Measurements from ENCODE around the gene SDC4. TPM values are rescaled to one million over a fixed set of nuclear protein-coding genes. Genes with fewer than 3 reads are reported as not detected.

SDC4 gene
- total and polyA plus RNA-seq, 9 of the 15 experiments (the other 6 are each of a cell fraction or from before 2014, with no cell fraction given): 2.1 to 10.7 (median 6.3) TPM

DNA sequence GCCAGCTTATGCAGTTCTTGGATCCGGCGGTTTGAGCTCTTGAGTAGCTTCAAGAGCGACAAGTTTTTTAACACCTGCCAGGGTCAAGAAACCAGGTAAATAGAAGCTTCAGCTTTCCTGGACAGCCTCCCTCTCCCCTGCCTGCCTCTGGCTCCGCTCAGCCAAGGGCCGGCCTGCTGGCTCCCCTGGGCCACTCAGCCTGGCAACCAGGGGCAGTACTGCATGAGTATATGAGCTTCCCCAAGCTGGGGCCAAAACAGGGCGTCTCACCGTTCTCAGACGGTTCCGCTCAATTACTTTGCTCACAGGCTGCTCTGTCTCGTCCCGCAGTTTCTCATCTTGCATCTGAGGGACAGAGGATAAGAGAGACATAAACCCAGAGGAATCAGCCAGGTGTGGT is 29.0 kb upstream of the SDC4 start (continued):
- TF ChIP-seq TGIF2 (CRISPR knock-in tag; IDR thresholded peaks at IDR 0.05) (no peak), ZNF41 (CRISPR knock-in tag; conservative IDR thresholded peaks at IDR 0.05) (no peak), NR2F6 (CRISPR knock-in tag; IDR thresholded peaks at IDR 0.05) (no peak), CXXC5 (CRISPR knock-in tag; IDR thresholded peaks at IDR 0.05) (no peak), EP400 (IDR thresholded peaks at IDR 0.05) (no peak)

DNA sequence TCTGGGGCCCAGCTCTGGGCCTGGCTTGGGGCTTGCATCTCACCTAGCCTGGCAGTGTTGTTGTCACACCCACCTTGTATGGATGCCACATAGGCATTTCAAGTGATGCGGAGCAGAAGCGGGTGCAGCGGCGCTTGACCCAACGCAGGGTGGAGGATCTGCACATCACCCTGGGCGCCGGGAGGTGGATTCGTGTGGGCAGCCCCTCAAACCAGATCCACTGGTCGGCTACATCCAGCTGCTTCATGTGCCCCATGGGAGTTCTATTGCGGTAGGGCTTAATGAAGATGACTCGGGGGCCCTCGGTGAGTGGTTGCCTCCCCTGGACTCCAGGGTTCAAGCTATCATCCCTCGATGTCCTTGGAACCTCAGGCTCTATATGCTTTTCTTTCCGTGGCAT is 26.7 kb upstream of the SDC4 start:
- POLR2A ChIA-PET: interaction anchor here (1.1 kb wide), 1 partner anchor 30 kb away, joined by 3 read pairs; no protein-coding TSS in a partner anchor
- CTCF ChIA-PET (ENCODE audit: low intra/inter-chr PET ratio): interaction anchor here (2.2 kb wide), 1 partner anchor 62 kb away, joined by 17 read pairs; no protein-coding TSS in a partner anchor
- Histone ChIP-seq H3K4me3 (no peak overlapping the region), H3K9me3 (replicated peaks; ENCODE audit: control insufficient read depth, insufficient read depth, low read depth, low read length) (no peaks in the 10 kb centered on the region), H3K27ac (ENCODE audit: extremely low read depth, low read depth, low read length) (no peak overlapping the region), H3K9me1 (ENCODE audit: control insufficient read depth, insufficient read depth, low read length) (no peaks in the 10 kb centered on the region), H3K79me2 (ENCODE audit: control insufficient read depth, insufficient read depth, low read length) (no peaks in the 10 kb centered on the region), H3K9ac (ENCODE audit: insufficient read depth in 1 of 2, low read depth in 2 of 2, low read length in 2 of 2) (no peak overlapping the region), H2AFZ (ENCODE audit: low read depth, low read length) (no peak overlapping the region), H4K20me1 (replicated peaks; ENCODE audit: control insufficient read depth, insufficient read depth, low read length) (no peaks in the 10 kb centered on the region), H3K27me3 (ENCODE audit: control insufficient read depth in 2 of 2, insufficient read depth in 2 of 2, low read length in 2 of 2) (no peaks in the 10 kb centered on the region), H3K4me1 (replicated peaks in 1 of 2; ENCODE audit: control insufficient read depth in 2 of 2, insufficient read depth in 2 of 2, low read length in 2 of 2) (peaks cover 7 to 15% of the 10 kb centered on the region in 2 experiments; a peak in 4 of 5 replicates), H3K4me2 (ENCODE audit: insufficient read depth, low read length) (no peak overlapping the region), H3K36me3 (ENCODE audit: control insufficient read depth, insufficient read depth, low read length) (no peaks in the 10 kb centered on the region)
- no peak for DNase-seq (ENCODE audit: extremely low read depth in 1 of 4, low spot score in 3 of 4)
- intact Hi-C loops (cut with micrococcal nuclease): loop anchor here (1.0 to 5.0 kb wide), 2 partner anchors 62 to 397 kb away; no protein-coding TSS in a partner anchor
- in situ Hi-C loops (cut with MboI): loop anchor here (5.0 kb wide), 2 partner anchors 42 to 62 kb away; partner anchors contain the start of gene PIGT
- FAIRE-seq: no peak
- 86% methylated on average over 14 of the region's 14 CpGs for WGBS (ENCODE audit: insufficient coverage, low coverage, missing lambda C conversion rate)
- BruUV-seq (replicated peaks): no TSS peak
- no peak for ATAC-seq
- TF ChIP-seq ZNF124 (CRISPR knock-in tag; IDR thresholded peaks at IDR 0.05) (no peak), PRMT5 (CRISPR knock-in tag; IDR thresholded peaks at IDR 0.05) (no peak), REST (IDR thresholded peaks at IDR 0.05; ENCODE audit: borderline replicate concordance) (no peak), REST (CRISPR knock-in tag; IDR thresholded peaks at IDR 0.05; ENCODE audit: low read depth) (no peak), SETDB1 (IDR thresholded peaks at IDR 0.05; ENCODE audit: low read length) (no peak), ZBTB7A (IDR thresholded peaks at IDR 0.05; ENCODE audit: borderline replicate concordance, control insufficient read depth, low read depth, low read length) (no peak)

All from K562 (cell line).